ENCODE measurements around the gene BABAM2.

The BABAM2 gene

DNA sequence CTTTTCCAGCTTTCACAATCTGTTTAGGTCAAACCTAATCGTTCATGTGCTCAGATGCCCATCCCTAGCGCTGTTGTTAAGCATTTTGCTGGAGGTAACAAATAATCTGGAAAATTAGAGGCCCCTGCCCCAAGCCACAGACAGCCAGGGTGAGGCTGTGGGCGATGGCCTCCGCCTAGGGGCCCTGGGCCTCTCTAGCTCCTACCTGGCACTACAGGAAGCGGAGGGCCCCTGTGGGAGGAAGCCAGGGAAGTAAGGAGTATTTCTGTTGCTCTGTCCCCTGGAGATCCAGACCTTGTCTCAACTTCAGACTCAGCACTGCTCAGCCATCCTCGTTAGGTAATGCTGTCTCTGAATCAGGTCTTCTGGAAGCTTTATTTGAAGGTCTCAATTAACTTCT is 489.7 kb downstream of the BABAM2 start:
- no peak for DNase-seq (ENCODE audit: low read depth)

DNA sequence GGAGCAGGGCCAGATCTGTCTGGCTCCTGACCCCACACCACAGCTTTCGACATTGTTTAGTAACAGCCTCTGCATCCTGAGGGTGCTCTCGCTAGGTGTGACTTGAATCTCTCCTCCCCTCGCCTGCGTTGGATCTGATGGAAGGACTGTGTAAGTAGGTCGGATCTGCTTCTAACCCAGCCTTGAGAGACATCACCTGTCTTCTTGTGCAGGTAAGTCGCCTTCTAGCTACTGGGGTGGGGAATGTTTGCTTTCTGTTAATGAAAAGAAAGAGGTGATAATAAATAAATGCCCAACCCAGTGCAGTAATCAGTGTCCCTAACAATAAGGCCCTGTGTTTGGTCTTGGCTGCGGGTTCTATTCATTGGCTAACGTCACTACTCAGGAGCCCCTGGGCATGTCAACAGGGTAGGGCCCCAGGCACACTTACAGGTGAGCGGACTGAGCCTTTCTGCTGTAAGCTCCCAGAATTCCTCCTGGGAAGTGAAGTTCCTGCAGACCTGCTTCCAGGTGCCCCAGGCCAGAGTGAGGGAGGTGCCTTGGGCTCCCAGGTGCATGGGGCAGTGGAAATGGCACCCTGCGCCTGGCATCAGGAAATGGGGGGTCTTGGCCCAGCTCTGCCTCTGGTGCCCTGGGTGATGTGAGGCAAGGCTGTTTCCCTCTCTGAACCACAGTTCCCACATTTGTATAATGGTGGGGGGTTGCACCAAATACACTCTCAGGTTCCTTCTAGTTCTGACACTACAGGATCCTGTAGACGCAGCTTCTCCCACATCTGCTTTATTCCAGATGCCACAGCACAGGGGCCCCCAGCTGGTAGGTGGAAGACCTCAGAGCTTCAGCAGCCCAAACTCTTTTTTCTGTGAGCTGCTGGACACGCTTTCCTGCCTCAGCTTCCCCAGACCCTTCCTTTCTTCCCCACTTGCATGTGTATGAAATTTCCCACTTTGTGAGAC is 491.0 kb downstream of the BABAM2 start:
- DNase-seq (ENCODE audit: low read depth) = no peak

- no peak for DNase-seq (ENCODE audit: low read depth)
Measured at GRCh38 chr2:28382755-28383154, 492.2 kb downstream of the BABAM2 start.

- no peak for DNase-seq (ENCODE audit: low read depth)
Measured at GRCh38 chr2:28387082-28387960, 496.8 kb downstream of the BABAM2 start.
